BE2C (cell line): Measurements from ENCODE around the gene CHSY1.
"Not testable (repeated sequence)": the region's sequence is repeated elsewhere in the genome, so short reads cannot be mapped to it uniquely, and the experiment has no call there.

ENCODE experiments used
- DNase-seq: peaks from one replicate; pipeline ENCODE4 v3.0.0-alpha.2; 2020
- H3K27me3 ChIP-seq: fragments of 250-450 bp; sonication (Bioruptor Pico); 2 replicates; pipeline ENCODE4 v1.5.1; 2020; ENCODE audit warnings: mild to moderate bottlenecking
- H3K36me3 ChIP-seq: fragments of 250-450 bp; sonication (Bioruptor Pico); 2 replicates; pipeline ENCODE4 v1.5.1; 2020; ENCODE audit warnings: mild to moderate bottlenecking
- H3K4me1 ChIP-seq: fragments of 250-450 bp; sonication (Bioruptor Pico); 2 replicates; pipeline ENCODE4 v1.5.1; 2020
- H3K4me3 ChIP-seq: 2 replicates; pipeline ENCODE4 v1.5.1; 2011; ENCODE audit warnings: low read depth, low read length
- H3K9me3 ChIP-seq: fragments of 250-450 bp; sonication (Bioruptor Pico); 2 replicates; pipeline ENCODE4 v1.5.1; 2020
- TF ChIP-seq, protein P1 (sequence below): IDR thresholded peaks from 2 replicates; pipeline ENCODE4 v1.5.1; 2012; ENCODE audit warnings: mild to moderate bottlenecking, low read depth, low read length

Gene CHSY1

DNA sequence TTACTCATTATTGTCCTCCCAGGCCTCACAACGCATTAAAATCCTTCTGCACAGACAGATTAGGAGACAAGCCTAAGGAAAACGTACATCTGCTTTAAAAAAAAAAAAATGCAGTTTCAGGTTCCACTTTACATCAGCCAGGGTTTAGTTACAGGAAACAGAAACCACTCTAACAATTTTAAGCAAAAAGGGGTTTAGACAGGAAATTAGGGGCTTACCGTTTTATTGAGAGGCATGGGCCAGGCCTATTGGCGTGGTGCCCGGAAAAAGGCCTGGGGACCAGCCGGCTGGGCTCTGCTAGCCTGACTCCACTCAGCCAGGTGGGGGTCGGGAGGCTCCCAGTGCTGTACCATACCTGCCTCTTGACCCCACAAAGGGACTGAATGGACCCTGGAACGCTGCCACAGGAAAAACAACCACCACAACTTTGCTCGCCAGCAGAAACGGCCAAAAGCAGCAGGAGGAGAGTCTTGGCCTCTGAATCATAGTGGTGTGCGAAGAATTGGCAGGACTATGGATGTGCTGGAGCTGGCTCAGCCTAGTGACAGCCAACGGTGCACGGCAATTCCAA, 124.3 kb downstream of the CHSY1 start:
- DNase-seq, result peak; percentile 94
- peaks cover 10% of the 10 kb centered on the region for H3K4me1 ChIP-seq
- no peaks in the 10 kb centered on the region for H3K36me3 ChIP-seq
- H3K4me3 ChIP-seq, result peak overlapping the region; percentile 13; the same call in 1 of the 2 replicates
- no peaks in the 10 kb centered on the region for H3K9me3 ChIP-seq
- TF ChIP-seq, protein P1, sequence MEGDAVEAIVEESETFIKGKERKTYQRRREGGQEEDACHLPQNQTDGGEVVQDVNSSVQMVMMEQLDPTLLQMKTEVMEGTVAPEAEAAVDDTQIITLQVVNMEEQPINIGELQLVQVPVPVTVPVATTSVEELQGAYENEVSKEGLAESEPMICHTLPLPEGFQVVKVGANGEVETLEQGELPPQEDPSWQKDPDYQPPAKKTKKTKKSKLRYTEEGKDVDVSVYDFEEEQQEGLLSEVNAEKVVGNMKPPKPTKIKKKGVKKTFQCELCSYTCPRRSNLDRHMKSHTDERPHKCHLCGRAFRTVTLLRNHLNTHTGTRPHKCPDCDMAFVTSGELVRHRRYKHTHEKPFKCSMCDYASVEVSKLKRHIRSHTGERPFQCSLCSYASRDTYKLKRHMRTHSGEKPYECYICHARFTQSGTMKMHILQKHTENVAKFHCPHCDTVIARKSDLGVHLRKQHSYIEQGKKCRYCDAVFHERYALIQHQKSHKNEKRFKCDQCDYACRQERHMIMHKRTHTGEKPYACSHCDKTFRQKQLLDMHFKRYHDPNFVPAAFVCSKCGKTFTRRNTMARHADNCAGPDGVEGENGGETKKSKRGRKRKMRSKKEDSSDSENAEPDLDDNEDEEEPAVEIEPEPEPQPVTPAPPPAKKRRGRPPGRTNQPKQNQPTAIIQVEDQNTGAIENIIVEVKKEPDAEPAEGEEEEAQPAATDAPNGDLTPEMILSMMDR, result no peak
- H3K27me3 ChIP-seq, result no peaks in the 10 kb centered on the region

DNA sequence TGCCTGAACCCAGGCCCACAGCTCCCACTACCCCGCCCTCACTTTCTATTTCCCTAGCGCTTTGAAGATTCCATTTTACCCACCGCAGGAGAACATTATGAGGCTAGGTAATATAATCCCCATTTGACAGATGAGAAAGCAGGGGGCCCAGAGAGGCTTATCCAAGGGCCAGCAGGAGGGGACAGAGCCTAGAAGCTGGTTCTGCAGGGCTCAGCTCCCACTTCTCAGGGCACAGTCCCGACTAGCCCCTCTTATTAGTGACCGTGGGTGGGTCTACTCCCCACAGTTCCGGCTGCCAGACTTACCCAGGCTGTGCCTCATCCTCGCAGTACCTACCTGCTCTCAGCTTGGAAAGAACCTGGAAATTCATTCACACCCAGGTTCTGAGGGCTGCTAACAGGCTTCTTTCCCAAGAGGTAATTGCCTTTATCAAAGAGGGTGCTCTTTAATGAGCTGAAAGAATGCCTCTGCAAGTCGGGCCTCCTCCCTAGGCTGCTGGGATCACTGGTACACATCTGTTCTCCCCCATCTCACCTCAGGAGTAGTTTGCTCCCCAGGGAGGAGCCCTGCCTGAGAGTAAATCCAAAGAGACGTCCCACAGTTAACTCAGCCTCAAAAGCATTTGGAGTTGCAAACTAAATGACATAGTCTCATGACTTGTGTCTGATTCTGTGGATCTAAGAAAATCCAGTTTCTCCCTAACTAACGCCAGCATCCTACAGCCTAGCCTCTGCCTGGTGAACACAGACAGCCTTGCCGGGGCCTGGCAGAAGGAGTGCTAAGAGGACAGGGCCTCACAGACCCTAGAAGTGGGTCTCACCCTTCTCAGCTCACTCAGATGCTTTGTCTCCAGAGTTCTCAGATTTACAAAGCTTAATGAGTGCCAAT, 125.0 kb downstream of the CHSY1 start:
- peak; percentile 64 for DNase-seq
- H3K27me3 ChIP-seq, result no peaks in the 10 kb centered on the region
- TF ChIP-seq, protein P1, result no peak
- H3K4me1 ChIP-seq, result peaks cover 15% of the 10 kb centered on the region
- H3K36me3 ChIP-seq, result no peaks in the 10 kb centered on the region
- no peaks in the 10 kb centered on the region for H3K9me3 ChIP-seq
- peak overlapping the region; percentile 13; the same call in 1 of the 2 replicates for H3K4me3 ChIP-seq

DNA sequence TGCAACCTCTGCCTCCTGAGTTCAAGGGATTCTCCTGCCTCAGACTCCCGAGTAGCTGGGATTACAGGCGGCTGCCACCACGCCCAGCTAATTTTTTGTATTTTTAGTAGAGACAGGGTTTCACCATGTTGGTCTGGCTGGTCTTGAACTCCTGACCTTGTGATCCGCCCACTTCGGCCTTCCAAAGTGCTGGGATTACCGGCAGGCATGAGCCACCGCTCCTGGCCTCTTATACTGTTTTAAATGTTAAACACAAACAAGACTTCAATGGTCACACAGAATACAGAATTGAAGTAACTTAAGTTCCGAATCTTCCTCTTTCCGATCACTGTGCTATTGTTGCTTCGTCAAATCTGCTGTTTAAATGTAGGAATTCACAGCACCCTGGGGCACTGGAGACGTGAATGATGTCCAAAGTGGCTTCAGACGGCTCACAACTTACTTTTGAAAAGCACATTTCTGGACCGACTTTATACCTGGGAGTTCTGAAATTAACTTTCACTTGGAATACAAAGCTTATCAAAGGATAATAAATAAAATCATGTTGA, 125.9 kb downstream of the CHSY1 start:
- H3K27me3 ChIP-seq, H3K36me3 ChIP-seq, H3K4me3 ChIP-seq, H3K9me3 ChIP-seq, DNase-seq: not testable (repeated sequence)
- H3K4me1 ChIP-seq, result peaks cover 18% of the 10 kb centered on the region
